Inflammatory macrophage treated with lipopolysaccharide for 1 hour (primary cell): Measurements from ENCODE around the gene MED20.

Experiments used
- DNase-seq, 2 donors: peaks; one replicate each; pipeline ENCODE4 v3.0.0-alpha.2; 2020 to 2022

MED20 gene

DNA sequence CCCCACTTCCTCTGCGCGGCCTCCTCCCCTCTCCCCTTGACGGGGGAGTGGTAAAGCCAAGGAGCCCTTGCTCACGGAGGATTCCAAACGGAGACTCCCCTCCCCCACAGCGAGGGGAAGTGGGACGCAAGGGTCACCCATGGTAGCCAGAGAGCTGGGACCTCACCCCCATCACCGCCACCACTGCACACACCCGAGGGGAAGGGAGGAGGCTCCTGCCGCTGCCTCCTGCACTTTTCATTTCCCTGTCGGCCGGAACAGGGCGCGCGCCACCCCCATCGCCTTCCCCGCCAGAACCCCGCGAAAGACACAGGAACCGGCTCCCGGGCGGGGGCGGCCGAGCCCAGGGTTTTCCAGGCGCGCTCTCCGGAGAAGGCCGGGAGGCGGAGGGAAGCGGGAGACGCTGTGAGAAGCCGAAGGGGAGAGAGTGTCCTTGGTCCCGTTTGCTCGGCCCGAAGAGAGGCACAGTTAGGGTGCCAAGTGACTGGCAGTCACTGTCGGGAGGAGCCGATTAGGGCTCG, 19.9 kb upstream of the MED20 start:
- DNase-seq, result peak; percentile 27 to 37

- no peak for DNase-seq
These were observed 19.2 kb upstream of the MED20 start for GRCh38 chr6:41939848-41940758.

- DNase-seq, result peak; percentile 48 to 67
These were observed 18.4 kb upstream of the MED20 start for GRCh38 chr6:41939176-41939847.

DNA sequence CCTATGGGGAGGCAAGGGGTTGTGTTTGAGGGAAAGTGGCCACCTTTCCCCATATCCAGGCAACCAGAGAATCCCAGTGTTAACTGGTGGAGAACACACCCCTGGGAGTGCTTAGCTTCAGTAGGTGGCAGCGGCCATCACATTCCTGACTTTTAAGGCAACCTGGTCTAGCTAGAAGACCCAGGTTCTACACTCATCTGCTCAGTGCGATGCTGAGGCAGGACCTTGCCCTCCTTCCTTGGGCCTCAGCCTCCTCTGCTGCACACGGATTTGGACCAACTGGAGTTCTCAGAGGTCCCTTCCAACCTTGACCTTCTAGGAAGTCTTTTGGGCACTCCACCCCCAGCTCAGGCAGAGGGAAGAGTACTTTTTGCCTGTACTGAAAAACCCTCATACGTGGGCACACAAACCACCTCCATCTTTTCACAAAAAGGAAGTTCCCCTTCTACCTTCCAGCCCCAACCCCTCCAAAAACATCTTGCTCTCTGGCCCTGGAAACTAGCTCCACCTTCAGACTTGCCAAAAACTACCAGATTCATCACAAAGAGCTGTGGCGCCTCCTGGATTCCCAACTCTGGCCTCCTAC, 17.7 kb upstream of the MED20 start:
- no peak for DNase-seq

GRCh38 chr6:41937861-41938574, 17.1 kb upstream of the MED20 start:
- peak; percentile 59 to 67 for DNase-seq

DNA sequence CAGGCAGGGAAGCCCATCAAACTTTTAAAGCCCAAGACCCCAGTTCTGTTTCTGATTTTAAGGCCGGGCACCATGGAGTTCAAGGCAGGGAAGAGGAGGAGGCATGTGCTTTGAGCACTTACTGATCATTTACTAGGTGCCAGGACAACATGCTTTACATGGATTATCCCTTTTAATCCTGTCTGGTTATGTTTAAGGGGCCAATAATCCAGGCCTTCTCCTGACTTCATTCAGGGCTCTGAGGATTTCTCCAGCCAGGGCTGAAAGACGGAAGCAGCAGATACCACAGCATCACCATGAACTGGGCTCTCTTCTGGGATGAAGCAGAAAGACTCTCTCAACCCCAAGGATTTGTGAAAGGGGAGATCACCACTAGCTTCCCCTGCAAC, 16.5 kb upstream of the MED20 start:
- DNase-seq, result no peak

GRCh38 chr6:41936073-41936837, 15.3 kb upstream of the MED20 start:
- peak; percentile 76 to 89 for DNase-seq

GRCh38 chr6:41935685-41936072, 14.7 kb upstream of the MED20 start:
- DNase-seq, result no peak

DNA sequence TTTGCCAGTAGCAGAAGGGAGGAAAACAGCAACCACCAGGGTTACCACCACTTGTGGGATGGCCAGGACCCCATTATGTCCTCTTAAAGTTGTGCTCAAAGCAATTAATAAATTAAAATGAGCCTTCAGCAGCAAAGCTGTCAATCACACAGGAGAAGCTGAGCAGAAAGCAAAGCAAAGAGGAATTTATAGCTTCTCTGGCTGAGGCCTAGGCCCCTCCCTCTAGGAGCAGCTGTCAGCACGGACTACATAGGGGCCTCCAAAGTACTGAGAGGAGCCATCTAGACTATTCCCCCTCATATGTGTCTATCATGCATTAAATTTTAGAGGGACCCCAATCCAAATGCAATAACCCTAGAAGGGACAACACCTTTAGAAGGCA, 14.2 kb upstream of the MED20 start:
- DNase-seq, result no peak

- no peak for DNase-seq
These were observed 13.6 kb upstream of the MED20 start for GRCh38 chr6:41934278-41935192.

GRCh38 chr6:41932378-41932777, 11.4 kb upstream of the MED20 start:
- no peak for DNase-seq

DNA sequence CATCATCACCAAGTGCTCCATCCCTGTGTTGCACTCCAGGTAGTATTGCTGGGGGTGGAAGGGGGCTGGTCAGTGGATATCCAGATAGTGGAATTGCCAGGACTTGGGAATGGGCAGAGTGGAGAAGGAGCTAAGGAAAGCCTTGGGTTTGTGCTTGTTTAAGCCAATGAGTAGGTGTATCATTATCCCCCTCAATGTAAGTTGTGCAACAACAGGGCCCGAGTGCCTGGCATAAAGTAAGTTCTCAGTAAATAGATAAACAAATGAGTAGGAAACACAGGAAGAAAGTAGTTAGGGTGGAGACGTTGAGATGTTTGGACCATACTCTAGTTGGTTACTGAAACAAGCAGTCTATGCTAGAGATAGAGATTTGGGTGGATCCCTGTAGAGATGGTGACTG, 10.9 kb upstream of the MED20 start:
- DNase-seq, result no peak

DNA sequence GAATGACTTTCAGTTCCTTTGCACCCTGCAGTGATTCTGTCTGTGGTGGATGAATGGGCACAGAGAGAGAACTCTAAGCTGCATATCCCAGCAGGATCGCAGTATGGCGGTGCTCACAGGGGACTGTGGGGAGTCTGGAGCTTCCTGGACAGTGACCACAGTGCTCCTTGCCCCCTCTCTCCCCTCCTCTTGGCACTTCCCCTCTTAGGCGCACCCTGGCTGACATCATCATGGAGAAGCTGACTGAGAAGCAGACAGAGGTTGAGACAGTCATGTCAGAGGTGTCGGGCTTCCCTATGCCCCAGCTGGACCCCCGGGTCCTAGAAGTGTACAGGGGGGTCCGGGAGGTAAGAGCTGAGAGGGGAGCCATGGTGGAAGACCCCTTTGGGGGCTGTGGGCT, 9.0 kb upstream of the MED20 start:
- DNase-seq, result peak; percentile 22 to 49

DNA sequence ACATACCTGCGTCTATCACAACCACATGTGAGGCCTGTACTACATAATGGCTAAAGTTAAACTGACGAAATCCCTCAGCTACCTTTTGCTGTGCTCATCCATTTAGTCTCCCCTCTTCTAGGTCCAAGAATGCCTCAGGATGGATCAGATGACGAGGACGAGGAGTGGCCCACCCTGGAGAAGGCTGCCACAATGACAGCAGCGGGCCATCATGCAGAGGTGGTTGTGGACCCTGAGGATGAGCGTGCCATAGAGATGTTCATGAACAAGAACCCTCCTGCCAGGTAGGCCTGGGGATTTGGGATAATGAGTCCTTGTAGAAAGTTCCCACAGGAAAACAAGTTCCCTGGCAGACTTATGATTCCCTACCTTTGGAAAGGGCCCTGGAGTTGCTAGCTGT, 6.3 kb upstream of the MED20 start:
- DNase-seq, result no peak

DNA sequence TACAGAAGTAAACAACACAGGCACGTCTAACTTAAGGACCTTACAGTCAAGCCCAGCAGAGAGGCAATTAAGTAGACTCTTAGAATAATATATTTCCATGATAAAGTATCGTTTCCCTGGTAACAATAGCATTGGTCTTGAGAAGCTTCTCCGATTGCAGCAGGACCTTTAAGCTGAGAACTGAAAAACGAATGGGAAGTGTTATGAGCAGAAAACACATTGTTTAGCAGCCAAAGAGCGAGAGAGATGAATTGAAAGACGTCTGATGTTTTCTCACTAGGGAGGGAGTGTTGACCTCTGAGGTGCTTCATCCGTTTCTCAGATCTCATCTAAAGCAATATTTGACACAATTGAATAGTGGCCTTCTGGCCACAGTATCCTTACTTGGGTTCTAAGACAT, 1.2 kb upstream of the MED20 start:
- DNase-seq, result no peak

DNA sequence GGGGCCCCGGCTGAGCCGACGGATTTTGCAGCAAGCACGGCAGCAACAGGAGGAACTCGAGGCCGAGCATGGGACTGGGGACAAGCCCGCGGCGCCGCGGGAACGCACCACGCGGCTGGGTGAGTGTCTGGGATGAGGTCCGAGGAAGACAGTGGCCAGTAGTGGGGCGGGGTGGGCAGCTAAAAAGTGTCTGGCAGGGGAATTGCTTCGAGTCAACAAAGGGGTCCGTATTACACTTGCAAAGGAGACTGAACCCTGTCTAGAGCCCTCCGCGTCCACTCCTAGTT, 716 bp upstream of the MED20 start:
- DNase-seq, result peak in 1 of 2 donors; percentile 38

- DNase-seq, result peak; percentile 24 to 26
These were observed 3.4 kb downstream of the MED20 start for GRCh38 chr6:41917528-41917927.

DNA sequence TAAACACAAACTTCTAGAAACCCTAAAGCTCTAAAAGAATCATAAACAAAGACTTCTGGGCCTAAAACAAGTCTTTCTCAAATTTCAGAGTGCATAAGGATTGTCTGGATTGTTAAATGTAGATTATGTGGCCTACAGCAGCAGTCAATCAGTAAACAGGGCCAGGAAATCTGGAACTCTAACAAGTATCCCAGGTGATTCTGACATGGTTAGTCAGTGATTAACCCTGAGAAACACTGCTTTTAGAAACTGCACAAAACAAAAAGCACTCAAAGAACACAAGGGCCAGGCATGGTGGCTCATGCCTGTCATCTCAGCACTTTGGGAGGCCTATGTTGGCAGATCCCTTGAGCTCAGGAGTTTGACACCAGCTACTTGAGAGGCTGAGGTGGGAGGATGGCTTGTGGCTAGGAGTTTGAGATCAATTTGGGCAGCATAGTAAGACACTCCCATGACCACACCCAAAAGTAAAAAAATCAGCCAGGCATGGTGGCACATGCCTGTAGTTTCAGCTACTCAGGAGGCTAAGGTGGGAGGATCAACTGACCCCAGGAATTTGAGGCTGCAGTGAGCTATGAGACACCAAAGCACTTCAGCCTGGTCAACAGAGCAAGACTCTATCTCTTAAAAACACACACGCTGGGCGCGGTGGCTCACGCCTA, 5.9 kb downstream of the MED20 start:
- DNase-seq, result no peak

- no peak for DNase-seq
These were observed 6.6 kb downstream of the MED20 start for GRCh38 chr6:41914343-41914742.

GRCh38 chr6:41909727-41910126, 11.2 kb downstream of the MED20 start:
- no peak for DNase-seq
